NCI-H2081 treated with DMSO at 0.1 percent for 48 hours (cell line): ENCODE data around the gene ANKH.

ENCODE experiments used
- DNase-seq: peaks from one replicate; lab custom pipeline; 2025; lab: John Stamatoyannopoulos, UW

The ANKH gene

GRCh38 chr5:14735944-14736343 lies 135.6 kb downstream of the ANKH start:
- no peak for DNase-seq

GRCh38 chr5:14734396-14734795 lies 137.2 kb downstream of the ANKH start:
- no peak for DNase-seq

GRCh38 chr5:14733661-14734060 lies 137.9 kb downstream of the ANKH start:
- no peak for DNase-seq

- DNase-seq = no peak
Measured at GRCh38 chr5:14732991-14733390, 138.6 kb downstream of the ANKH start.

GRCh38 chr5:14730881-14731280 lies 140.7 kb downstream of the ANKH start:
- no peak for DNase-seq

GRCh38 chr5:14730466-14730865 lies 141.1 kb downstream of the ANKH start:
- no peak for DNase-seq

GRCh38 chr5:14729448-14730385 lies 141.9 kb downstream of the ANKH start:
- no peak for DNase-seq

GRCh38 chr5:14728459-14728938 lies 143.1 kb downstream of the ANKH start:
- DNase-seq = no peak

- DNase-seq = no peak
Measured at GRCh38 chr5:14727928-14728458, 143.6 kb downstream of the ANKH start.

- peak; percentile 65 for DNase-seq
Measured at GRCh38 chr5:14727428-14727865, 144.1 kb downstream of the ANKH start.

- no peak for DNase-seq
Measured at GRCh38 chr5:14726066-14726838, 145.3 kb downstream of the ANKH start.

GRCh38 chr5:14724633-14725032 lies 146.9 kb downstream of the ANKH start:
- DNase-seq = no peak

- DNase-seq = no peak
Measured at GRCh38 chr5:14723701-14724132, 147.9 kb downstream of the ANKH start.

GRCh38 chr5:14722923-14723322 lies 148.7 kb downstream of the ANKH start:
- no peak for DNase-seq

GRCh38 chr5:14721990-14722656 lies 149.5 kb downstream of the ANKH start:
- no peak for DNase-seq

- DNase-seq = no peak
Measured at GRCh38 chr5:14720236-14720923, 151.2 kb downstream of the ANKH start.

- no peak for DNase-seq
Measured at GRCh38 chr5:14718778-14719177, 152.8 kb downstream of the ANKH start.

- no peak for DNase-seq
Measured at GRCh38 chr5:14716755-14717752, 154.5 kb downstream of the ANKH start.

- DNase-seq = no peak
Measured at GRCh38 chr5:14715481-14715880, 156.1 kb downstream of the ANKH start.

- no peak for DNase-seq
Measured at GRCh38 chr5:14714706-14715105, 156.9 kb downstream of the ANKH start.
